OCI-LY7 (cell line): ENCODE results near the gene SLC25A41.

Experiments used
- EZH2phosphoT487 ChIP-seq: fragments of 200-600 bp; sonication (generic); IDR thresholded peaks from 2 replicates; pipeline ENCODE4 v1.6.1; 2018; ENCODE audit warnings: low read depth, borderline replicate concordance, mild to moderate bottlenecking, mixed run types, antibody characterized with exemption, low read length, moderate library complexity, mixed read lengths
- TF ChIP-seq, protein P1 (sequence below): fragments of 200-600 bp; sonication (generic); conservative IDR thresholded peaks from 2 replicates; pipeline ENCODE4 v1.5.1; 2014; ENCODE audit warnings: mild to moderate bottlenecking, antibody characterized with exemption, low read length, moderate library complexity, mixed read lengths

GRCh38 chr19:6379744-6380143 is 53.8 kb downstream of the SLC25A41 start:
- TF ChIP-seq, protein P1, sequence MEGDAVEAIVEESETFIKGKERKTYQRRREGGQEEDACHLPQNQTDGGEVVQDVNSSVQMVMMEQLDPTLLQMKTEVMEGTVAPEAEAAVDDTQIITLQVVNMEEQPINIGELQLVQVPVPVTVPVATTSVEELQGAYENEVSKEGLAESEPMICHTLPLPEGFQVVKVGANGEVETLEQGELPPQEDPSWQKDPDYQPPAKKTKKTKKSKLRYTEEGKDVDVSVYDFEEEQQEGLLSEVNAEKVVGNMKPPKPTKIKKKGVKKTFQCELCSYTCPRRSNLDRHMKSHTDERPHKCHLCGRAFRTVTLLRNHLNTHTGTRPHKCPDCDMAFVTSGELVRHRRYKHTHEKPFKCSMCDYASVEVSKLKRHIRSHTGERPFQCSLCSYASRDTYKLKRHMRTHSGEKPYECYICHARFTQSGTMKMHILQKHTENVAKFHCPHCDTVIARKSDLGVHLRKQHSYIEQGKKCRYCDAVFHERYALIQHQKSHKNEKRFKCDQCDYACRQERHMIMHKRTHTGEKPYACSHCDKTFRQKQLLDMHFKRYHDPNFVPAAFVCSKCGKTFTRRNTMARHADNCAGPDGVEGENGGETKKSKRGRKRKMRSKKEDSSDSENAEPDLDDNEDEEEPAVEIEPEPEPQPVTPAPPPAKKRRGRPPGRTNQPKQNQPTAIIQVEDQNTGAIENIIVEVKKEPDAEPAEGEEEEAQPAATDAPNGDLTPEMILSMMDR = no peak
- no peak for TF ChIP-seq EZH2phosphoT487
